NCI-H2081 (cell line): ENCODE data around the gene CHST7.

Experiments used
- DNase-seq, 2 experiments: peaks; one replicate each; lab custom pipeline; 2025; lab: John Stamatoyannopoulos, UW

The CHST7 gene

DNA sequence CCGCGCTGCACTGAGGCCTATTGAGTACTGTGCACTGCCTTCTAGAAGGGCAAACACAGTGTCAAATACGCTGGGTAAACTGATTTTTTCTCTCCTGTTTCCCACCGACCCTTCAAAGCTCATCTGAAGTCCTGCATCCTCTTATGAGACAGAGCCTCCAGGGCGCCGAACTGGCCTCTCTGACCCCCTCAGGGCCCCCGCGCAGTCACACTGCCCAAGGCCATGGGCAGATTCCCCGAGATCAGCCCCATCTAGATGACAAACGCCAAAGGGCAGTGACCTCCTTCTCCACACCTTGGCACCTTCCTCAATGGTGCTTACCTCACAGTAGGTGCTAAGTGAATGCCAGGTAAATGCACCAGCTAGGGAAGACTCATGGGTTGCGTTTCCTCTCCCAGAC lies 34.4 kb downstream of the CHST7 start:
- DNase-seq: no peak

DNA sequence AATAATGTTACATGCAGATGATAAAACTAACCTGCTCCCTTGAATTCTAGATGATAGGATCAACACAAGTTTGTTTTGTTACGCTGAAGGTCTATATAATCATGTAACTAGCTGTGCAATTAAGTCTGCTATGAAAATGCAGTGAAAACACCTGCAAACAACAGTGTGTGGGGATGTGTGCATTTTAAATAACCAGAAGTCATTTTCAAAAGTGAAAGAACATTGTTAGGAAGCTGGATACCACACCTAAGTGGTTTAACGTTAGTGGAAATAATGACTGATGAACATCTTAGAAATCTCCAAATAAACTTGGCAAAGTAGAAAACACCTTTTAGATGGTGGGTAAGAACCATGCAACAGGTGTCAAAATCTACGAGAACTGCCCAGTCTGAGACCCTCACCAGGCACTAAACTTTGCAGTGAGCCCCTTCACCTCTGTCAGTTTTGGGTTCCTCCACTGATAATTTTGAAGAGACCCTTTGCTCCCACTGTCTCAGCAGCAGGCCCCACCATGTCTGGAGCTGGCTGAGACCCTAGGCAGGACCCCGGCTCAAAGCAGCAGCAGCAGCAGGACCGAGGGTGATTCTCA lies 36.6 kb downstream of the CHST7 start:
- DNase-seq: no peak

DNA sequence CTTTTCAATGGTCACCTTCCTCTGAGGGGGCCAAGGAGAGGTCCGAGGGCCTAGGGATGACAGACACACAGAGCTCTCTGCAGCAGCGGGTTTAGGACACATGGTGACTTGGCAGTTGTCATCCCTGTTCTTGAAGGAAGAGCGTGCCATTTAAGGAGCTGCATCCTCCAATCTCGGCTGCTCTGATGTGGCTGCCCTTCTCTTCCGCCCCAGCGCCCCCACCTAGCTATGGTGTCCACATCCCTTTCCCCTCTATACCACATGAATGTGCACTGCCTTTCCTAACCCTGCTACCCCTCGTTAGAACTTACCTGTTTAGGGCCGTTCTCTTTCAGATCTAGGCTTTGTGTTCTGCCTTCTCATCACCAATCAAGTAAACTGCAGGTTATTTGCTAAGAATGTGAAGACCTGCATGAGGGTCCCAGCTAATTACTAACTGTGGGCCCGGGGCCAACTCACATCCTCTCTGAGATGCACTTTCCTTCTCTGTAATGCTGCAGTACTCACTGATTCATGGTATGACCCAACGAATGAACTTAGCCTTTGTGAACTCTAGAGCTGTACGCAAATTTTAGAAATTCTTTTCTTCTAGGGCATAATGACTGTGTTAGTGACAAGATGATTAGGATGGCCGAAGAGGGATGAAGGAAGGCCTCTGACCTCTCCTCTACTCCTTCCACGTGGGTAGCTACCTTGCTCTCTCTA lies 38.2 kb downstream of the CHST7 start:
- no peak for DNase-seq

GRCh38 chrX:46617906-46618305 lies 44.3 kb downstream of the CHST7 start:
- DNase-seq: no peak

GRCh38 chrX:46618947-46619346 lies 45.4 kb downstream of the CHST7 start:
- DNase-seq: no peak

DNA sequence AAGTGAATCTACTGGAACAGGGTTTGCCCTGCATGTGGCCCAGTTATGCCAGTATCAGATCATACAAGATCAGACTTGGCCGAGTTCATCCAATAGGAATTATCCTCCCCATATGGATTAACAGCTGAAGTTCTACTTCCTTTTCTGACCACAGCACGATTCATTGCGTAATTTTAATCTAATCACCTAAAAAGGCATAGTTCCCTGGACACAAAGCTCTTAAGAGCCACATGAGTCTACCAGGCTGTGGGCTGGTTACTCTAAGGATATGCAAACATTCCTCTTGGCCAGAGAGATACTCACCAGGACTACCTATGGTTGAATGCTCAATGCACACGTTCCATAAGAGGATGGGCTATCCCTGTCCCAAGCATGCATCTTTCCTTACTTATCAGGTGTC lies 46.9 kb downstream of the CHST7 start:
- no peak for DNase-seq

- no peak for DNase-seq
These were observed 48.0 kb downstream of the CHST7 start for GRCh38 chrX:46621572-46621971.

- DNase-seq: peak in 1 of 2 experiments; percentile 13
These were observed 50.7 kb downstream of the CHST7 start for GRCh38 chrX:46624090-46624786.

GRCh38 chrX:46626566-46626965 lies 53.0 kb downstream of the CHST7 start:
- no peak for DNase-seq

DNA sequence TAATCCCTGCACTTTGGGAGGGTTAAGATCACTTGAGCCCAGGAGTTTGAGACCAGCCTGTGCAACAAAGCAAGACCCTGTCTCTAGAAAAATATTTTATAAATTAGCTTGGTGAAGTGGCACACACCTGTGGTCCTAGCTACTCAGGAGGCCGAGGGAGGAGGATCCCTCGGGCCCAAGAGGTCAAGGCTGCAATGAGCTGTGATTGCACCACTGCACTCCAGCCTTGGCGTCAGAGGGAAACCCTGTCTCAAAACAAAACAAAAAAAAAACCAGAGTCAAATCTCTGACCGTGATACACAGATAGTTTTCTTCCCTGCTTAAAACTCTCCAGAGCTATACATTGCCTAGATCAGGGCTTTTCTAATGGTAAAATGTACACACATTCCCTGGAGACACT lies 53.5 kb downstream of the CHST7 start:
- DNase-seq: no peak

- DNase-seq: no peak
These were observed 54.3 kb downstream of the CHST7 start for GRCh38 chrX:46627711-46628419.

GRCh38 chrX:46628460-46629371 lies 55.2 kb downstream of the CHST7 start:
- no peak for DNase-seq

GRCh38 chrX:46630141-46630540 lies 56.6 kb downstream of the CHST7 start:
- DNase-seq: no peak

GRCh38 chrX:46634577-46634976 lies 61.0 kb downstream of the CHST7 start:
- DNase-seq: no peak

DNA sequence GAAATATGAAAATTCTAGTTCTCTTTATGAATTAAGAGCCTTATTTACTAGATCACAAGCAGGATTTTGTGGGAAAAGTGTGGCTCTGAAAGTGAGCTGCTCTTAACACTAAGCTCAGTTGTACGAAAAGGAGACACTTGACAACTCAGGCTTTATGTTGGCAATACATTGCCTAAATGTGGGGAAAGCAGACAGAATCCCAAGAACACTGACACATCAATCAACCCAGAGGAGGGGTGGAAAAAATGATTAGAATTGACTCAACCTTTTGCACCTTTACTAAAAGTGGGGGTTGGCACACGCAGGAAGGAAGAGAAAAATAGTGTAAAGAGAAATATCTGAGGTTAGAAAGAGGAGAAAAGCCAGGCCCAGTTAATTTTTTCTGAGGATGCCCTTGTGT lies 61.6 kb downstream of the CHST7 start:
- no peak for DNase-seq

DNA sequence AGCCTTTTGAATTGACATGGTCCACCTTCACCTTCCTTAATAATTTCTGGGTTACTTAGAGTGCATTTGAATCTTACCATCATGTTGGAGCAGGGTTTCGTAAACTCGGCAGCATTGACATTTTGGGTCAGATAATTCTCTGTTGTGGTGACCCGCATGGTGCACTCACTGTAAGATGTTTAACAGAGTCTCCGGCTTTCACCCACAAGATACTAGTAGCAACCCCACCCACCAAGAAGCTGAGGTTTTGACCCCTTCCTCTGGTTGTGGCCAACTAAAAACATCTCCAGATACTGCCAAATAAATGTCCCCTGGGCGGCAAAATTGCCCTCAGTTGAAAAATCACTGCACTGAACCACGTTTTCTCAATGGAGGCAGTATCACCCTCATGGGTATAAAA lies 62.7 kb downstream of the CHST7 start:
- DNase-seq: no peak

- DNase-seq: no peak
These were observed 64.4 kb downstream of the CHST7 start for GRCh38 chrX:46637938-46638337.

DNA sequence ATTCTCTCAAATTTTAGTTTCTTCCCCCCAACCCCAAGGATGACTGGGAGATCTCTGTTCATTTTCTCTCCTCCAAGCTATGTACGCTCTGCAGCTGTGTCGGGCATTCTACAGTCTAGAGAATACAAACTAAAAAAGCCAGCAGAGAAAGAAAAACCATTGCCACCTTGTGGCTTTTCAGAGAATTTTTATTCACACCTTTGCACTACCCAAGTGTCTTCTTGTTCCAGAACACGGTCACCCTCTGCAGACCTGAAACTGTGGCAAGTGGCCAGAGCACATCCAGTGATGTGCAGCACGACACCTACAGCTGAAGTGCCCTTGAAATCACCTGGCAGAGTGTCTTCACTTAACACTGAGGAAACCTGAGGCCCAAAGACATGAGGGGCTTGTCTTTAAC lies 68.6 kb downstream of the CHST7 start:
- DNase-seq: peak in 1 of 2 experiments; percentile 26

DNA sequence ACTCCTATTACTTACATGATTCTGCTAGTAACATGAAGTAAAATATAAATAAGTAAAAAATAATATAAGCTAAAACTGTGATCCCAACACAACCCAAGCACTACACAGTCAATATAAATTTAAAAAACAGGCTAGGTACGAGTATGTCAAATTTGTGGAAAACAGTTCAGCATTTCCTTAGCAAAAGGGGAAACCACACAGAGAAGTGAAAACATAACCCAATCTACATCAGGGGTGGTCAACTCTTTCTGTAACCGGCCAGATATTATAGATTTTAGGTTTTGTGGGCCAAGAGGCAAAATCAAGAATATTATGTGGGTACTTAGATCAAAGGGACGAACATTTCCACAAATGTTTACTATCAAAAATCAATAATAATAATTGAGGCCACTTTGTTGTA lies 70.1 kb downstream of the CHST7 start:
- DNase-seq: no peak

DNA sequence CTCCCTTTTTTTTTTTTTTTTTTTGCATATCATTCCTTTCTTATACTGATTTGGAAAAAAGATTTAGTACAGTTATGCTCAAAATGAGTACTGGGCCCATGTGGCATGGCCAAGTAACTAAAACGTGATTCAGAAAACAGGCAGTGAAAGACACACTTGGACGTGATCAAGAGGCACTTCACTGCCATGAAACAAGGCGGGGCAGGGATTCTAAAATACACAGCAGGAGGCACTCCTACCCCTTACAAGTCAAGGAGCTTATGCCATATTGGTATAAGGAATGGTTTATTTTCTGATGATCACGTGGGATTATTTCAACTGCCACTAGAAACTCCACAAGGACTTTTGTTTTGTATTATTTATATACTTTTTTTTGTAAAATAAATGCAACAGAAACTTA lies 72.0 kb downstream of the CHST7 start:
- DNase-seq: no peak

GRCh38 chrX:46647251-46647650 lies 73.7 kb downstream of the CHST7 start:
- DNase-seq: no peak
